H1 (cell line): ENCODE results near the gene CIC. TPM values are rescaled to one million over a fixed set of nuclear protein-coding genes. Genes with fewer than 3 reads are reported as not detected.

ENCODE experiments used
- BACH1 ChIP-seq: IDR thresholded peaks from 2 replicates; pipeline ENCODE4 v1.6.1; 2012; ENCODE audit warnings: low read length, improper control_type of control experiment
- CTBP2 ChIP-seq: IDR thresholded peaks from 2 replicates; pipeline ENCODE4 v1.7.0; 2011; ENCODE audit warnings: borderline replicate concordance, mild to moderate bottlenecking, moderate library complexity, mixed read lengths, low read length; ENCODE audit not compliant: insufficient read depth, insufficient read length
- GABPA ChIP-seq: IDR thresholded peaks from 2 replicates; pipeline ENCODE4 v1.6.1; 2011; ENCODE audit warnings: mild to moderate bottlenecking, low read length, moderate library complexity, borderline replicate concordance; ENCODE audit not compliant: insufficient read depth
- GTF2F1 ChIP-seq: IDR thresholded peaks from 2 replicates; pipeline ENCODE4 v1.6.1; 2012; ENCODE audit warnings: low read depth, low read length, improper control_type of control experiment, borderline replicate concordance
- MAX ChIP-seq: IDR thresholded peaks from 2 replicates; pipeline ENCODE4 v1.6.1; 2012; ENCODE audit warnings: inconsistent platforms
- RNF2 ChIP-seq: fragments of 200-900, 300-1000 bp; sonication (generic); IDR thresholded peaks from 2 replicates; pipeline ENCODE4 v1.7.1; 2016; ENCODE audit warnings: borderline replicate concordance, low read depth, mild to moderate bottlenecking, antibody characterized with exemption, low read length; ENCODE audit not compliant: poor library complexity, severe bottlenecking; ENCODE audit errors: missing control alignments
- USF2 ChIP-seq: IDR thresholded peaks from 2 replicates; pipeline ENCODE4 v1.6.1; 2011; ENCODE audit warnings: low read length, improper control_type of control experiment
- ZNF274 ChIP-seq: IDR thresholded peaks from 2 replicates; pipeline ENCODE4 v1.7.0; 2012; ENCODE audit warnings: low read length, borderline replicate concordance; ENCODE audit errors: extremely low read depth
- polyA plus RNA-seq, 7 experiments: library from polyadenylated mRNA; depleted of rRNA in 3 of 7; stranded (reverse) in 5 of 7; unstranded in 2 of 7; fragments of >200 nt in 5 of 7; fragments of 200-250 nt in 2 of 7; gene quantifications; 1 replicate in 5 of 7; 2 replicates in 1 of 7; 4 replicates in 1 of 7; pipeline versions ENCODE4 v1.2.1 to v1.2.3, GENCODE V29; 2011 to 2013; ENCODE audit warnings: missing spikeins in 2 of 7, mixed read lengths in 2 of 7
- total RNA-seq: library from RNA; stranded (reverse); fragmentation: NEBNext Ultra II Directional; extraction: Animal tissue kit (Norgen Biotek cat#: 25700); gene quantifications from 2 replicates; pipeline ENCODE4 v1.2.1, GENCODE V29; 2021

CIC gene
- total and polyA plus RNA-seq, 2 of the 8 experiments (the other 6 are each of a cell fraction or from before 2014, with no cell fraction given) = 13.2 to 43.6 TPM

DNA sequence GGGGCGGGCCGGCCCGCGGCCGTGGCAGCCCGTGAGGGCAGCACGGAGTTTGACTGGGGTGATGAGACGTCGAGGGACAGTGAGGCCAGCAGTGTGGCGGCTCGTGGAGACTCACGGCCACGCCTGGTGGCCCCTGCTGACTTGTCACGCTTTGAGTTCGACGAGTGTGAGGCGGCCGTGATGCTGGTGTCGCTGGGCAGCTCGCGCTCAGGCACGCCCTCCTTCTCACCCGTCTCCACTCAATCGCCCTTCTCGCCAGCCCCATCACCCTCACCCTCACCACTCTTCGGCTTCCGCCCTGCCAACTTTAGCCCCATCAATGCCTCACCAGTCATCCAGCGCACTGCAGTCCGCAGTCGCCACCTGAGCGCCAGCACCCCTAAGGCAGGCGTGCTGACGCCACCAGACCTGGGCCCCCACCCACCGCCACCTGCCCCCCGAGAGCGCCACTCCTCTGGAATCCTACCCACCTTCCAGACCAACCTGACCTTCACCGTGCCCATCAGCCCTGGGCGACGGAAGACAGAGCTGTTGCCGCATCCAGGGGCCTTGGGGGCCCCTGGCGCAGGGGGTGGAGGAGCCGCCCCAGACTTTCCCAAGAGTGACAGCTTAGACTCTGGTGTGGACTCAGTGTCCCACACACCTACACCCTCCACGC lies 4.5 kb downstream of the CIC start (continued):
- TF ChIP-seq USF2 = no peak
- no peak for TF ChIP-seq GTF2F1
- TF ChIP-seq GABPA = no peak
- TF ChIP-seq BACH1 = no peak
- no peak for TF ChIP-seq RNF2
- no peak for TF ChIP-seq ZNF274
- no peak for TF ChIP-seq MAX
- no peak for TF ChIP-seq CTBP2
